A549 treated with DMSO at 1 μM for 4 hours (cell line): ENCODE measurements around the gene SLC12A9. TPM values are rescaled to one million over a fixed set of nuclear protein-coding genes. Genes with fewer than 3 reads are reported as not detected.

ENCODE experiments used
- total RNA-seq: library from RNA; stranded (reverse); fragments of 200-300 nt; extraction: Qiagen RNA extraction; gene quantifications from 5 replicates; pipeline ENCODE4 v1.2.3, GENCODE V29; 2022; ENCODE audit warnings: low read depth

The SLC12A9 gene
- total RNA-seq: 14.0 to 16.5 TPM (median 14.7 TPM) in 5 replicates

GRCh38 chr7:100852048-100852872 lies at the start of gene SLC12A9:
TSS of gene SLC12A9 (plus strand) at chr7:100852713. CDS start at chr7:100854198, 1,485 bp downstream.

GRCh38 chr7:100827330-100828226 lies 24.9 kb upstream of the SLC12A9 start, which contains the start of gene EPHB4:
TSS of gene EPHB4 (minus strand) at chr7:100827523. CDS start at chr7:100827030, 493 bp downstream.

GRCh38 chr7:100867040-100867775 lies 14.7 kb downstream of the SLC12A9 start, which contains the start of gene TRIP6:
TSS of gene TRIP6 (plus strand) at chr7:100867387. CDS start at chr7:100867498, 111 bp downstream.

GRCh38 chr7:100874577-100875355 lies 22.3 kb downstream of the SLC12A9 start, which contains the start of gene SRRT:
TSS of gene SRRT (plus strand) at chr7:100875103. CDS start at chr7:100875591, 488 bp downstream.

GRCh38 chr7:100888988-100889750 lies 36.7 kb downstream of the SLC12A9 start, which contains the start of gene UFSP1:
TSS of gene UFSP1 (minus strand) at chr7:100889715. CDS start at chr7:100889271, 444 bp downstream.

GRCh38 chr7:100895701-100895955 lies 43.1 kb downstream of the SLC12A9 start, which contains the start of gene ACHE:
TSS of gene ACHE (minus strand) at chr7:100895888. CDS start at chr7:100894232, 1,656 bp downstream.

Other genes starting within 250 kb of the SLC12A9 start
- 17.2 to 20.3 TPM (median 18.1 TPM) in 5 replicates for gene MOSPD3, start 240.2 kb upstream of the SLC12A9 start, total RNA-seq
- gene TFR2, start 211.2 kb upstream of the SLC12A9 start, total RNA-seq: 2.3 to 3.1 TPM (median 2.6 TPM) in 5 replicates
- not detected in 5 replicates for gene ACTL6B, start 196.3 kb upstream of the SLC12A9 start, total RNA-seq
- gene GNB2, start 179.0 kb upstream of the SLC12A9 start, total RNA-seq: 196 to 273 TPM (median 234 TPM) in 5 replicates
- 15.2 to 24.0 TPM (median 19.9 TPM) in 5 replicates for gene GIGYF1, start 158.5 kb upstream of the SLC12A9 start, total RNA-seq
- gene POP7, start 146.6 kb upstream of the SLC12A9 start, total RNA-seq: 73.4 to 102 TPM (median 92.0 TPM) in 5 replicates
- gene EPO, start 132.2 kb upstream of the SLC12A9 start, total RNA-seq: 0.07 to 0.09 TPM in 2 of 5 replicates, not detected in the others
- gene ZAN, start 119.1 kb upstream of the SLC12A9 start, total RNA-seq: not detected in 5 replicates
- gene EPHB4, start 25.2 kb upstream of the SLC12A9 start, total RNA-seq: 34.2 to 45.6 TPM (median 41.5 TPM) in 5 replicates
- gene TRIP6, start 14.7 kb downstream of the SLC12A9 start, total RNA-seq: 46.1 to 61.3 TPM (median 52.0 TPM) in 5 replicates
- 112 to 151 TPM (median 144 TPM) in 5 replicates for gene SRRT, start 22.4 kb downstream of the SLC12A9 start, total RNA-seq
- 2.9 to 5.7 TPM (median 5.0 TPM) in 5 replicates for gene UFSP1, start 37.0 kb downstream of the SLC12A9 start, total RNA-seq
- gene ACHE, start 43.2 kb downstream of the SLC12A9 start, total RNA-seq: 1.4 to 2.5 TPM (median 1.8 TPM) in 5 replicates
- gene MUC3A, start 96.8 kb downstream of the SLC12A9 start, total RNA-seq: 11.2 to 15.3 TPM (median 12.8 TPM) in 5 replicates
- 15.5 to 19.1 TPM (median 18.6 TPM) in 5 replicates for gene MUC12, start 116.9 kb downstream of the SLC12A9 start, total RNA-seq
- gene MUC17, start 167.4 kb downstream of the SLC12A9 start, total RNA-seq: 0.01 to 0.05 TPM (median 0.02 TPM) in 5 replicates
- 7.7 to 12.6 TPM (median 12.3 TPM) in 5 replicates for gene TRIM56, start 232.8 kb downstream of the SLC12A9 start, total RNA-seq